Choroid plexus epithelial cell (primary cell): Measurements from ENCODE around the gene CUL7.

Experiments used
- DNase-seq: peaks from one replicate; pipeline ENCODE4 v3.0.0-alpha.2; 2010; ENCODE audit warnings: low read depth
- H3K4me3 ChIP-seq: 2 replicates; pipeline ENCODE4 v1.5.1; 2011; ENCODE audit warnings: low read depth, mild to moderate bottlenecking, control low read depth, low read length, moderate library complexity
- CTCF ChIP-seq: conservative IDR thresholded peaks from 2 replicates; pipeline ENCODE4 v1.5.1; 2011; ENCODE audit warnings: low read depth, mild to moderate bottlenecking, control low read depth, inconsistent platforms, low read length, moderate library complexity

Gene CUL7

GRCh38 chr6:43036712-43037111 is 16.9 kb downstream of the CUL7 start:
- no peak overlapping the region for H3K4me3 ChIP-seq
- TF ChIP-seq CTCF: no peak
- DNase-seq: no peak

- DNase-seq: no peak
- no peak overlapping the region for H3K4me3 ChIP-seq
- no peak for TF ChIP-seq CTCF
These were observed 18.0 kb downstream of the CUL7 start for GRCh38 chr6:43035495-43036194.

GRCh38 chr6:43034190-43034525 is 19.5 kb downstream of the CUL7 start:
- TF ChIP-seq CTCF: no peak
- no peak overlapping the region for H3K4me3 ChIP-seq
- DNase-seq: no peak

- no peak for DNase-seq
- TF ChIP-seq CTCF: no peak
- H3K4me3 ChIP-seq: no peak overlapping the region
These were observed 20.0 kb downstream of the CUL7 start for GRCh38 chr6:43033496-43034189.

- DNase-seq: no peak
- H3K4me3 ChIP-seq: no peak overlapping the region
- no peak for TF ChIP-seq CTCF
These were observed 21.3 kb downstream of the CUL7 start for GRCh38 chr6:43032326-43032725.

GRCh38 chr6:43029120-43029519 is 24.5 kb downstream of the CUL7 start:
- no peak for TF ChIP-seq CTCF
- H3K4me3 ChIP-seq: no peak overlapping the region

GRCh38 chr6:43026365-43026764 is 27.3 kb downstream of the CUL7 start:
- DNase-seq: no peak
- no peak for TF ChIP-seq CTCF
- no peak overlapping the region for H3K4me3 ChIP-seq

More at GRCh38 chr6:43029120-43029519, 24.5 kb downstream of the CUL7 start:
- DNase-seq: no peak
